Ishikawa (cell line): ENCODE data around the gene ABHD11.

Source experiments
- EGR1 ChIP-seq: IDR thresholded peaks from 2 replicates; pipeline ENCODE4 v1.6.1; 2012
- EP300 ChIP-seq: IDR thresholded peaks from 2 replicates; pipeline ENCODE4 v1.6.1; 2012; ENCODE audit warnings: borderline replicate concordance
- MAX ChIP-seq: IDR thresholded peaks from 2 replicates; pipeline ENCODE4 v1.6.1; 2012
- NFIC ChIP-seq: IDR thresholded peaks from 2 replicates; pipeline ENCODE4 v1.6.1; 2012
- TCF12 ChIP-seq: IDR thresholded peaks from 2 replicates; pipeline ENCODE4 v1.6.1; 2012; ENCODE audit warnings: low read depth
- TF ChIP-seq, protein P1 (sequence below): IDR thresholded peaks from 2 replicates; pipeline ENCODE4 v1.6.1; 2012; ENCODE audit warnings: low read depth, mild to moderate bottlenecking

DNA sequence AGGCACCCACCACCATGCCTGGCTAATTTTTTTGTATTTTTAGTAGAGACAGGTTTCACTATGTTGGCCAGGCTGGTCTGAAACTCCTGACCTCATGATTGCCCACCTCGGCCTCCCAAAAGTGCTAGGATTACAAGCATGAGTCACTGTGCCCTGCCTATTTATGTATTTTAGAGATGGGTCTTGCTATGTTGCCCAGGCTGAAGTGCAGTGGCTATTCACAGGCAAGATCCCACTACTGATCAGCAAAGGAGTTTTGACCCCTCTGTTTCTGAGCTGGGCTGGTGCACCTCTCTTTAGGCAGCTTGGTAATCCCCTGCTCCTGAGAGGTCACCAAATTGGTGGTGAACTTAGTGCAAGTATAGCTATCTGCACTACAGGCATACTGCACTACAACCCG lies 6.2 kb downstream of the ABHD11 start:
- TF ChIP-seq MAX (no peak), EGR1 (no peak), EP300 (no peak), TCF12 (no peak), NFIC (no peak)
- TF ChIP-seq, protein P1, sequence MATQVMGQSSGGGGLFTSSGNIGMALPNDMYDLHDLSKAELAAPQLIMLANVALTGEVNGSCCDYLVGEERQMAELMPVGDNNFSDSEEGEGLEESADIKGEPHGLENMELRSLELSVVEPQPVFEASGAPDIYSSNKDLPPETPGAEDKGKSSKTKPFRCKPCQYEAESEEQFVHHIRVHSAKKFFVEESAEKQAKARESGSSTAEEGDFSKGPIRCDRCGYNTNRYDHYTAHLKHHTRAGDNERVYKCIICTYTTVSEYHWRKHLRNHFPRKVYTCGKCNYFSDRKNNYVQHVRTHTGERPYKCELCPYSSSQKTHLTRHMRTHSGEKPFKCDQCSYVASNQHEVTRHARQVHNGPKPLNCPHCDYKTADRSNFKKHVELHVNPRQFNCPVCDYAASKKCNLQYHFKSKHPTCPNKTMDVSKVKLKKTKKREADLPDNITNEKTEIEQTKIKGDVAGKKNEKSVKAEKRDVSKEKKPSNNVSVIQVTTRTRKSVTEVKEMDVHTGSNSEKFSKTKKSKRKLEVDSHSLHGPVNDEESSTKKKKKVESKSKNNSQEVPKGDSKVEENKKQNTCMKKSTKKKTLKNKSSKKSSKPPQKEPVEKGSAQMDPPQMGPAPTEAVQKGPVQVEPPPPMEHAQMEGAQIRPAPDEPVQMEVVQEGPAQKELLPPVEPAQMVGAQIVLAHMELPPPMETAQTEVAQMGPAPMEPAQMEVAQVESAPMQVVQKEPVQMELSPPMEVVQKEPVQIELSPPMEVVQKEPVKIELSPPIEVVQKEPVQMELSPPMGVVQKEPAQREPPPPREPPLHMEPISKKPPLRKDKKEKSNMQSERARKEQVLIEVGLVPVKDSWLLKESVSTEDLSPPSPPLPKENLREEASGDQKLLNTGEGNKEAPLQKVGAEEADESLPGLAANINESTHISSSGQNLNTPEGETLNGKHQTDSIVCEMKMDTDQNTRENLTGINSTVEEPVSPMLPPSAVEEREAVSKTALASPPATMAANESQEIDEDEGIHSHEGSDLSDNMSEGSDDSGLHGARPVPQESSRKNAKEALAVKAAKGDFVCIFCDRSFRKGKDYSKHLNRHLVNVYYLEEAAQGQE, result no peak
